ENCODE data around the gene PAPPA.

Gene PAPPA

GRCh38 chr9:116274293-116274692 is 120.7 kb downstream of the PAPPA start:
- Histone ChIP-seq H3K27ac (no peak overlapping the region), H3K36me3 (no peaks in the 10 kb centered on the region), H3K4me1 (no peaks in the 10 kb centered on the region), H3K9me3 (no peaks in the 10 kb centered on the region), H3K27me3 (no peaks in the 10 kb centered on the region), H3K4me3 (no peak overlapping the region)
- DNase-seq = no peak
- intact Hi-C loops (cut with DNase I; ENCODE audit: low total_unique reads) = no loop called here
- TF ChIP-seq CTCF (IDR thresholded peaks at IDR 0.05) = no peak

- Histone ChIP-seq H3K4me1 (no peaks in the 10 kb centered on the region), H3K9me3 (no peaks in the 10 kb centered on the region), H3K27ac (no peak overlapping the region), H3K27me3 (no peaks in the 10 kb centered on the region), H3K36me3 (no peaks in the 10 kb centered on the region), H3K4me3 (no peak overlapping the region)
- DNase-seq = no peak
- intact Hi-C loops (cut with DNase I; ENCODE audit: low total_unique reads) = no loop called here
- no peak for TF ChIP-seq CTCF (IDR thresholded peaks at IDR 0.05)
Measured at GRCh38 chr9:116275418-116276195, 122.0 kb downstream of the PAPPA start.

GRCh38 chr9:116276196-116276493 is 122.6 kb downstream of the PAPPA start:
- Histone ChIP-seq H3K4me3 (no peak overlapping the region), H3K36me3 (no peaks in the 10 kb centered on the region), H3K27me3 (no peaks in the 10 kb centered on the region), H3K4me1 (no peaks in the 10 kb centered on the region), H3K27ac (no peak overlapping the region), H3K9me3 (no peaks in the 10 kb centered on the region)
- TF ChIP-seq CTCF (IDR thresholded peaks at IDR 0.05) = no peak
- no peak for DNase-seq
- intact Hi-C loops (cut with DNase I; ENCODE audit: low total_unique reads) = no loop called here

- intact Hi-C loops (cut with DNase I; ENCODE audit: low total_unique reads) = no loop called here
- H3K36me3 ChIP-seq = no peaks in the 10 kb centered on the region
- no peak for DNase-seq
Measured at GRCh38 chr9:116276651-116277121, 123.1 kb downstream of the PAPPA start.

GRCh38 chr9:116278326-116278725 is 124.7 kb downstream of the PAPPA start:
- no peak overlapping the region for H3K27ac ChIP-seq
- no peak for TF ChIP-seq CTCF (IDR thresholded peaks at IDR 0.05)
- H3K4me3 ChIP-seq = no peak overlapping the region
- H3K27me3 ChIP-seq = no peaks in the 10 kb centered on the region
- intact Hi-C loops (cut with DNase I; ENCODE audit: low total_unique reads) = no loop called here
- no peak for DNase-seq
- H3K4me1 ChIP-seq = no peaks in the 10 kb centered on the region
- H3K9me3 ChIP-seq = no peaks in the 10 kb centered on the region
- H3K36me3 ChIP-seq = no peaks in the 10 kb centered on the region

More at GRCh38 chr9:116276651-116277121, 123.1 kb downstream of the PAPPA start:
- TF ChIP-seq CTCF (IDR thresholded peaks at IDR 0.05) = no peak
- Histone ChIP-seq H3K27me3 (no peaks in the 10 kb centered on the region), H3K4me1 (no peaks in the 10 kb centered on the region), H3K4me3 (no peak overlapping the region), H3K27ac (no peak overlapping the region), H3K9me3 (no peaks in the 10 kb centered on the region)
